Left lung (tissue), 10 donors: ENCODE measurements around the gene HADHA. TPM values are rescaled to one million over a fixed set of nuclear protein-coding genes. Genes with fewer than 3 reads are reported as not detected.

Source experiments
- ATAC-seq: fragments of 200-7000 bp; cut with Tn5 transposase; one replicate; pipeline ENCODE4 v1.9.1; 2020; ENCODE audit warnings: moderate library complexity
- DNase-seq, 4 donors: peaks; one replicate each; pipeline ENCODE4 v3.0.0-alpha.2; 2013 to 2020
- H3K27ac ChIP-seq, 2 donors: fragments of 200-600 bp; sonication (generic) in 1 of 2; one replicate each; pipeline versions ENCODE4 v1.5.0 to v1.8.0; 2020 to 2021
- H3K27me3 ChIP-seq, 2 donors: fragments of 200-600 bp; sonication (generic) in 1 of 2; one replicate each; pipeline versions ENCODE4 v1.5.0 to v1.8.0; 2020 to 2021
- H3K36me3 ChIP-seq, 2 donors: fragments of 200-600 bp; sonication (generic) in 1 of 2; one replicate each; pipeline versions ENCODE4 v1.5.0 to v1.8.0; 2020 to 2021
- H3K4me1 ChIP-seq, 2 donors: fragments of 200-600 bp; one replicate each; pipeline ENCODE4 v1.8.0; 2021
- H3K4me3 ChIP-seq, 2 donors: fragments of 200-600 bp; sonication (generic) in 1 of 2; one replicate each; pipeline versions ENCODE4 v1.5.0 to v1.8.0; 2020 to 2021; ENCODE audit warnings: mild to moderate bottlenecking in 1 of 2
- H3K9me3 ChIP-seq, 2 donors: fragments of 200-600 bp; sonication (generic) in 1 of 2; one replicate each; pipeline versions ENCODE4 v1.5.0 to v1.8.0; 2020 to 2021
- CTCF ChIP-seq, 2 donors: fragments of 200-600 bp; sonication (generic) in 1 of 2; IDR thresholded peaks; one replicate each; pipeline versions ENCODE4 v1.5.0 to v1.8.0; 2021; ENCODE audit warnings: antibody characterized with exemption in 2 of 2
- intact Hi-C, 2 donors: fragments of 100-400 bp; cut with DNase I; formaldehyde crosslinking; loops; one replicate each; pipeline versions ENCODE4 v1.11.2 to v1.14.2; 2022
- polyA plus RNA-seq, 6 donors: library from polyadenylated mRNA; unstranded; fragments of 120-200 nt; gene quantifications; one replicate each; pipeline ENCODE4 v1.2.1, GENCODE V29; 2013; ENCODE audit not compliant: insufficient read length in 6 of 6
- total RNA-seq, 2 donors: library from RNA; stranded (reverse); fragmentation: NEBNext Ultra II Directional; extraction: Animal tissue kit (Norgen Biotek cat#: 25700); gene quantifications; one replicate each; pipeline ENCODE4 v1.2.1, GENCODE V29; 2021
- donor health status: DM: no; HTN: yes; CAD: no.
- donor health status: DM: no; HTN: no; CAD: no.

Gene HADHA
- total and polyA plus RNA-seq, 8 donors = 126 to 241 (median 198) TPM

GRCh38 chr2:26177122-26177521 lies 67.3 kb downstream of the HADHA start:
- H3K4me1 ChIP-seq = peaks cover 7 to 30% of the 10 kb centered on the region in 2 donors
- H3K4me3 ChIP-seq = no peak overlapping the region
- DNase-seq (no peak), ATAC-seq (no peak)
- peaks cover 21 to 70% of the 10 kb centered on the region in 2 donors for H3K27me3 ChIP-seq
- intact Hi-C loops = no loop called here
- H3K36me3 ChIP-seq = no peaks in the 10 kb centered on the region
- no peak overlapping the region for H3K27ac ChIP-seq
- H3K9me3 ChIP-seq = no peaks in the 10 kb centered on the region
- no peak for TF ChIP-seq CTCF (IDR thresholded peaks at IDR 0.05)

GRCh38 chr2:26176279-26176615 lies 68.2 kb downstream of the HADHA start:
- DNase-seq (no peak), ATAC-seq (no peak)
- peaks cover 24 to 79% of the 10 kb centered on the region in 2 donors for H3K27me3 ChIP-seq
- intact Hi-C loops = no loop called here
- H3K36me3 ChIP-seq = no peaks in the 10 kb centered on the region
- H3K27ac ChIP-seq = no peak overlapping the region
- no peaks in the 10 kb centered on the region for H3K9me3 ChIP-seq
- TF ChIP-seq CTCF (IDR thresholded peaks at IDR 0.05) = no peak
- no peak overlapping the region for H3K4me3 ChIP-seq
- H3K4me1 ChIP-seq = peaks cover 7 to 31% of the 10 kb centered on the region in 2 donors

- DNase-seq = no peak
Observed at GRCh38 chr2:26175466-26176278, 68.8 kb downstream of the HADHA start.

GRCh38 chr2:26174691-26175465 lies 69.6 kb downstream of the HADHA start:
- TF ChIP-seq CTCF (IDR thresholded peaks at IDR 0.05) = no peak
- no peak for ATAC-seq

More at GRCh38 chr2:26175466-26176278, 68.8 kb downstream of the HADHA start:
- H3K36me3 ChIP-seq = no peaks in the 10 kb centered on the region
- intact Hi-C loops = no loop called here
- no peaks in the 10 kb centered on the region for H3K9me3 ChIP-seq
- TF ChIP-seq CTCF (IDR thresholded peaks at IDR 0.05) = no peak
- H3K4me3 ChIP-seq = no peak overlapping the region
- H3K27ac ChIP-seq = no peak overlapping the region
- ATAC-seq = no peak
- H3K4me1 ChIP-seq = peaks cover 7 to 31% of the 10 kb centered on the region in 2 donors
- H3K27me3 ChIP-seq = peaks cover 24 to 83% of the 10 kb centered on the region in 2 donors

More at GRCh38 chr2:26174691-26175465, 69.6 kb downstream of the HADHA start:
- Histone ChIP-seq H3K36me3 (no peaks in the 10 kb centered on the region), H3K4me1 (peaks cover 7 to 31% of the 10 kb centered on the region in 2 donors), H3K27ac (no peak overlapping the region), H3K27me3 (peaks cover 24 to 75% of the 10 kb centered on the region in 2 donors), H3K4me3 (no peak overlapping the region), H3K9me3 (no peaks in the 10 kb centered on the region)
- no peak for DNase-seq
- intact Hi-C loops = no loop called here
